GM18858 (cell line): ENCODE data around the gene PRELP.
"Not testable (repeated sequence)": the region's sequence is repeated elsewhere in the genome, so short reads cannot be mapped to it uniquely, and the experiment has no call there.

Experiments used
- ATAC-seq: cut with Tn5 transposase; IDR thresholded peaks from one replicate; pipeline ENCODE4 v1.9.1; 2021; ENCODE audit not compliant: unreplicated experiment

Gene PRELP

GRCh38 chr1:203475012-203475981 lies at the start of gene PRELP:
Gene PRELP (plus strand): TSS chr1:203475806. CDS start chr1:203483185, 7,379 bp downstream.
- ATAC-seq = no peak

GRCh38 chr1:203426366-203426765 lies 49.2 kb upstream of the PRELP start:
- ATAC-seq = no peak

GRCh38 chr1:203426870-203427269 lies 48.7 kb upstream of the PRELP start:
- no peak for ATAC-seq

GRCh38 chr1:203427451-203427850 lies 48.2 kb upstream of the PRELP start:
- no peak for ATAC-seq

- ATAC-seq = no peak
These were observed 46.5 kb upstream of the PRELP start for GRCh38 chr1:203428981-203429599.

- no peak for ATAC-seq
These were observed 40.0 kb upstream of the PRELP start for GRCh38 chr1:203435615-203436014.

GRCh38 chr1:203437696-203438315 lies 37.8 kb upstream of the PRELP start:
- no peak for ATAC-seq

- no peak for ATAC-seq
These were observed 36.4 kb upstream of the PRELP start for GRCh38 chr1:203439131-203439730.

- ATAC-seq = no peak
These were observed 34.8 kb upstream of the PRELP start for GRCh38 chr1:203440771-203441170.

- no peak for ATAC-seq
These were observed 33.8 kb upstream of the PRELP start for GRCh38 chr1:203441766-203442165.

GRCh38 chr1:203442821-203443220 lies 32.8 kb upstream of the PRELP start:
- ATAC-seq = no peak

GRCh38 chr1:203443296-203443695 lies 32.3 kb upstream of the PRELP start:
- no peak for ATAC-seq

GRCh38 chr1:203444171-203444576 lies 31.4 kb upstream of the PRELP start:
- ATAC-seq = no peak

GRCh38 chr1:203447151-203447550 lies 28.5 kb upstream of the PRELP start:
- no peak for ATAC-seq

GRCh38 chr1:203447598-203447997 lies 28.0 kb upstream of the PRELP start:
- not testable (repeated sequence) for ATAC-seq

GRCh38 chr1:203448521-203449061 lies 27.0 kb upstream of the PRELP start:
- no peak for ATAC-seq

- ATAC-seq = no peak
These were observed 25.6 kb upstream of the PRELP start for GRCh38 chr1:203450001-203450400.

GRCh38 chr1:203450479-203451149 lies 25.0 kb upstream of the PRELP start:
- ATAC-seq = no peak

- no peak for ATAC-seq
These were observed 23.5 kb upstream of the PRELP start for GRCh38 chr1:203451836-203452784.
